Lung (tissue), 12 donors: Measurements from ENCODE around the gene VKORC1L1. TPM values are rescaled to one million over a fixed set of nuclear protein-coding genes. Genes with fewer than 3 reads are reported as not detected.

ENCODE experiments used
- ATAC-seq: fragments of 200-7000 bp; cut with Tn5 transposase; one replicate; pipeline ENCODE4 v1.9.1; 2020; ENCODE audit warnings: moderate number of reproducible peaks; ENCODE audit not compliant: insufficient read depth, low FRiP score
- DNase-seq, 3 donors: peaks; one replicate each; pipeline ENCODE4 v3.0.0-alpha.2; 2013 to 2017
- H3K27ac ChIP-seq, 2 donors: one replicate each; pipeline ENCODE4 v1.5.1; 2013; ENCODE audit warnings: mild to moderate bottlenecking in 2 of 2, moderate library complexity in 2 of 2, control low read depth in 1 of 2, inconsistent platforms in 1 of 2, low read depth in 1 of 2, low read length in 1 of 2
- H3K27me3 ChIP-seq, 3 donors: one replicate each; pipeline ENCODE4 v1.5.1; 2013; ENCODE audit warnings: low read length in 2 of 3; ENCODE audit not compliant: control insufficient read depth in 3 of 3, insufficient read depth in 3 of 3
- H3K36me3 ChIP-seq, 4 donors: one replicate each; pipeline ENCODE4 v1.5.1; 2013; ENCODE audit warnings: low read length in 4 of 4, mild to moderate bottlenecking in 1 of 4, moderate library complexity in 1 of 4; ENCODE audit not compliant: control insufficient read depth in 4 of 4, insufficient read depth in 4 of 4
- H3K4me1 ChIP-seq, 5 donors: one replicate each; pipeline ENCODE4 v1.5.1; 2013; ENCODE audit warnings: low read length in 5 of 5, mild to moderate bottlenecking in 2 of 5, moderate library complexity in 1 of 5; ENCODE audit not compliant: control insufficient read depth in 5 of 5, insufficient read depth in 5 of 5
- H3K4me3 ChIP-seq: one replicate; pipeline ENCODE4 v1.5.1; 2013; ENCODE audit warnings: mild to moderate bottlenecking, control low read depth, moderate library complexity
- H3K9ac ChIP-seq, 2 donors: one replicate each; pipeline ENCODE4 v1.5.1; 2013; ENCODE audit warnings: low read length in 2 of 2, control low read depth in 1 of 2; ENCODE audit not compliant: insufficient read depth in 1 of 2
- H3K9me3 ChIP-seq, 4 donors: one replicate each; pipeline ENCODE4 v1.5.1; 2013; ENCODE audit warnings: low read length in 3 of 4, mild to moderate bottlenecking in 1 of 4, moderate library complexity in 1 of 4; ENCODE audit not compliant: control insufficient read depth in 4 of 4, insufficient read depth in 3 of 4
- CTCF ChIP-seq: IDR thresholded peaks from 2 replicates; pipeline ENCODE4 v1.5.1; 2012; ENCODE audit warnings: mild to moderate bottlenecking; ENCODE audit errors: control extremely low read depth, extremely low read depth
- WGBS, 2 donors: extraction: QIAGEN DNeasy Blood & Tissue Kit; methylation state at CpG; one replicate each; pipeline ENCODE4 v1.1.7; 2013; 5-methylcytosine and 5-hydroxymethylcytosine counted together
- polyA plus RNA-seq, 2 donors: library from polyadenylated mRNA; stranded (reverse); fragments of 200-250 nt; gene quantifications; one replicate each; pipeline ENCODE4 v1.2.1, GENCODE V29; 2013
- total RNA-seq, 2 donors: library from RNA; depleted of rRNA in 1 of 2; stranded (reverse); fragments of >200 nt in 1 of 2; gene quantifications; one replicate each; pipeline ENCODE4 v1.2.1, GENCODE V29; 2014 to 2021
- donor health status: control.
- donor health status: control.
- donor health status: Bipolar disorder and iron deficiency.
- donor health status: healthy.
- donor health status: DM: yes; HTN: yes; CAD: no.

The VKORC1L1 gene
- total and polyA plus RNA-seq, 4 donors, result 15.1 to 36.8 (median 24.4) TPM

DNA sequence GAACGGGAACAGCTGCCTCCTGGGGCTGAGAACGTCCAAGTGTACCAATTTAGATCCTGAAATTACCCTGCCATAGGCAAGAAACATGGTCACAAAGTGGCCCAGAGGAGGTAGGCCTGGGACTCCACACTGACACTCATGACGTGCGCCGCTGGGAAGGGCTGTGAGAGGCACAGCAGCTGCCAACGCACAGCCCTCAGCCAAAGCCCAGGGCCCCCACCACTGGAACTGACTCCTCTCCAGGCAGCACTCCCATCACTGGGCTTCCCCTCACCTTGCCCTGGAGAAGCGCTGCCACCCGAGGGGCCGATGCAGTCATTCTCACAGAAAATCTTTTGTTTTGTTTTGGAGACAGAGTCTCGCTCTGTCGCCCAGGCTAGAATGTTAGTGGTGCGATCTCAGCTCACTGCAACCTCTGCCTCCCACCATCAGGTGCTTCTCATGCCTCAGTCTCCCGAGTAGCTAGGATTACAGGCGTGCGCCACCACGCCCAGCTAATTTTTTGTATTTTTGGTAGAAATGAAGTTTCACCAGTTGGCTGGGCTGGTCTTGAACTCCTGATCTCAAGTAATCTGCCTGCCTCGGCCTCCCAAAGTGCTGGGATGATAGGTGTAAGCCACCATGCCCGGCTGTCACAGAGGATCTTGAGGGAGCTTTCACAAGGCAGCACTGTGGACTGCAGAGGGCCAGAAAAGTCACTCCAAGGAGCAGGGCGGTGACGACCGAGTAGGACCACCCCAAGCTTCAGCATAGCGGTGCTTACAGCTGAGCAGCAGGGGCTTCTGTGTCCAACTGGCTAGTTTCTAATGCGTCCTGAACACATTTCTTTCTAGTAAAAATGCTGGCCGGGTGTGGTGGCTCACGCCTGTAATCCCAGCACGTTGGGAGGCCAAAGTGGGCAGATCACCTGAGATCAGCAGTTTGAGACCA lies 95.6 kb downstream of the VKORC1L1 start:
- TF ChIP-seq CTCF, result no peak
- Histone ChIP-seq H3K9me3 (no peaks in the 10 kb centered on the region), H3K4me1 (no peaks in the 10 kb centered on the region), H3K4me3 (no peak overlapping the region), H3K9ac (no peak overlapping the region), H3K36me3 (peaks cover 37 to 63% (median 50%) of the 10 kb centered on the region in 4 donors), H3K27ac (no peak overlapping the region), H3K27me3 (no peaks in the 10 kb centered on the region)
- ATAC-seq (no peak), DNase-seq (no peak)
- 95 to 97% methylated on average over 26 of the region's 26 CpGs for WGBS, 2 donors

DNA sequence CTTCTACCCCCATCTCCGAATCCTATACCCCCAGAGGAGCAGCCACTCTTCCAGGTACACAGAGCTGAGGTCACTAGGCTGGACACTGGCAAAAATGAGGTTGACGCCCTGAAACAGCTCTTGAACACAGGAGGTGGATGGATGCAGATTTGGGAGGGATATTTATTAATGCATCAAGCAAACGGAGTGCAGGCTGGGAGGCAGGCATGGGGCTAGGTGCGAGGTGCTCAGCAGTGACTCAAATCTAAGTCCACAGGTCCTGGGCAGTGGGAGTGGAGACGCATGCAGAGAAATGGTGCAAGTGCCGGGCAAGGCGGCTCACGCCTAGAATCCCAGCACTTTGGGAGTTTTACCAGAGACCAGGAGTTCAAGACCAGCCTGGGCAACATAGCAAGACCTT lies 98.1 kb downstream of the VKORC1L1 start:
- Histone ChIP-seq H3K9ac (no peak overlapping the region), H3K27me3 (no peaks in the 10 kb centered on the region), H3K27ac (no peak overlapping the region), H3K36me3 (peaks cover 32 to 77% (median 43%) of the 10 kb centered on the region in 4 donors), H3K4me1 (no peaks in the 10 kb centered on the region), H3K4me3 (no peak overlapping the region), H3K9me3 (peaks cover 0 to 2% (median 0%) of the 10 kb centered on the region in 4 donors)
- ATAC-seq (no peak), DNase-seq (no peak)
- TF ChIP-seq CTCF, result no peak
- 95 to 98% methylated on average over 8 of the region's 8 CpGs for WGBS, 2 donors

GRCh38 chr7:65972976-65973375 lies 100.1 kb downstream of the VKORC1L1 start:
- no peak overlapping the region for H3K9ac ChIP-seq
- peaks cover 22 to 64% (median 30%) of the 10 kb centered on the region in 4 donors for H3K36me3 ChIP-seq
- no peak for TF ChIP-seq CTCF
- WGBS, 2 donors, result 96 to 97% methylated on average over 13 of the region's 13 CpGs
- no peak for ATAC-seq
- H3K9me3 ChIP-seq, result peaks cover 0 to 2% (median 0%) of the 10 kb centered on the region in 4 donors
- no peaks in the 10 kb centered on the region for H3K27me3 ChIP-seq
- no peak overlapping the region for H3K4me3 ChIP-seq
- H3K27ac ChIP-seq, result no peak overlapping the region
- no peak for DNase-seq
- no peaks in the 10 kb centered on the region for H3K4me1 ChIP-seq
